ENCODE measurements around the gene LAPTM4A.
A peak's percentile ranks its signal among the peaks of the same experiment; 100 is the strongest.
"Not testable (repeated sequence)": the region's sequence is repeated elsewhere in the genome, so short reads cannot be mapped to it uniquely, and the experiment has no call there.

Gene LAPTM4A

DNA sequence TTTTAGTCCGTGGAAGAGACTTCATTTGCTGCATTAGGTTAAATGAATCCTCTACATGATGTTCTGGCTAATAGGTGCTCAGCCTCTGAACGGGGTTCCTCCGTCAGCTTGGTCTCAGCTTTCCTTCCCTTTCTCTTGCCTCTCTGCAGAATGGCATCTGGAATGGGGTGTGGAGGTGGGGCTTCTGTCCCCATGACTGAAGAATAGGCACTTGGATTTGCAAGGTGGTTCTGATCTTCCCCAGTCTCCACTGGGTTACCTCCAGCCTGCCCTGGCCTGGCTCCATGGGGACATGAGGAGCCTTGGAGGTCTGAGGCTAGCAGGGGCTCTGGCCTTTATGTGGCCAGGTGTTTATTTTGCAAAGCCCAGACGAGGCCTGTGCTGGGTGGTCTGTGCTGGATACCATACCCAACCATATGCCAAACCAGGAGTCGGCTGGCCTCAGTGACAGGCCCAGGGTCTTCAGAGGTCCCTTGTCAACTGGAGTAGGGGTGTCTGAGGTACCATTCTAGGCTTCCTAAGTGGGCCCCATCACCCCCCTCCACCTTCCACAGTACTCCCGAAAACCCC lies 28.2 kb upstream of the LAPTM4A start:
- DNase-seq: no peak
- intact Hi-C loops (cut with DNase I): no loop called here

DNA sequence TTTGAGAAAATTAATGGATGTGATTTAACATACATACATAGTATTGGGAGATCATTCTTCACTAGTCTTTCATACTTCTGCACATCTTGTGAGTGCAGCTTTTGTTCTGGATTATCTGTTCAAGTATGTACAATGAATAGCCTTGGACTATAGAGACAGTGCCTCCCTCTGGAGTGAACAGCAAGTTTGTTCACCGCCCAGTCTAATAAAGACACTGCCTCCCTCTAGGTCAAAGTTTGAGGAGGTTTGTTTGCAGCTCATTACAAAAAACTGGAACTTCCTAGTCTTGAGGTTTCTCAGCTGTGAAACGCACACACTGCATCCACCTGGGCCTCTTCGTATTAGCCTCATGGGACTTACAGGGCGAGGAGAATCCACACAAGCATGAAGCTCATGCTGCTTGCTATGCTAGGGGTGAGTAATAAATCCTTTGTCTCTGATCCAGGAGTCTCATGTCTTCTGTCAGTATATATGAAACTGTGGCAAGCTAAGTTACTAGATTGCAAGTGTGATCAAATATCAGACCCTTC lies 26.0 kb upstream of the LAPTM4A start:
- intact Hi-C loops (cut with DNase I): no loop called here
- DNase-seq: no peak

DNA sequence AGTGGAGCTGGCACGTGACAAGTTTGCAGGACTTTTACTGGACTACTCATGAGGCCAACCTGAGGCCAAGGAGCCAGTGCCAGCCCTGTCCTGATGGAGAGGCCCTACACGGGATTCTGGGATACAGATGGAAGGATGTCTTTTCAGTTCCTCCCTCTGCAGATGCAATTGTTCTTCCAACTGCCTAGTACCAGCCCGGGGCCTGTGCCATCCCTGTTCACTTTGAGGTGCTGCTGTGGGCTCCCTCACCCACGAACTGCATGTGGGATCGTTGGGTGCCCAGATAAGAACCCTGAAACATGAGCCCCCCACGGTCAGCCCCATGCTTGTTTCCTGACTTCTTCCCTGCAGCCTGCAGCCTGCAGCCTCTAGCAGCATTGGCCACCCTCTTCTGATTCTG lies 25.3 kb upstream of the LAPTM4A start:
- intact Hi-C loops (cut with DNase I): no loop called here
- DNase-seq: no peak

DNA sequence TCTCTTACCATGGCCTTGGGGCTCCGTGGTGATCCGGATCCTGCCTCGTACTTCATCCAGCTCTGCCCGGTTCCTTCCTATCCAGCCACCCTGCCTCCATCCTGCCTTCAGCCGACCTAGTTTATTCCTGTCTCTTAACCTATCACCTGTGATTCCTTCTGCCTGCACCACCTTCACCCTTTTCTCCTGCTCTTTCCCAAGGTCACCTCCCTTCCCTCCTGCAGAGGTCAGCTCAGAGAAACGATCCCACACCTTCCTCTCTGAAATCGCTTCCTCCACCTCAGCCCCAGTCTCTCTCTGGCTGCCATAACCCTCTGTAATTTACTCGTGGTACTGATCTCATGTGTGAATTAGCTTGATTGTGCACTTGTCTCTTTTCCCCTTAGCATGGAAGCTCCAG lies 23.5 kb upstream of the LAPTM4A start:
- intact Hi-C loops (cut with DNase I): no loop called here
- no peak for DNase-seq

DNA sequence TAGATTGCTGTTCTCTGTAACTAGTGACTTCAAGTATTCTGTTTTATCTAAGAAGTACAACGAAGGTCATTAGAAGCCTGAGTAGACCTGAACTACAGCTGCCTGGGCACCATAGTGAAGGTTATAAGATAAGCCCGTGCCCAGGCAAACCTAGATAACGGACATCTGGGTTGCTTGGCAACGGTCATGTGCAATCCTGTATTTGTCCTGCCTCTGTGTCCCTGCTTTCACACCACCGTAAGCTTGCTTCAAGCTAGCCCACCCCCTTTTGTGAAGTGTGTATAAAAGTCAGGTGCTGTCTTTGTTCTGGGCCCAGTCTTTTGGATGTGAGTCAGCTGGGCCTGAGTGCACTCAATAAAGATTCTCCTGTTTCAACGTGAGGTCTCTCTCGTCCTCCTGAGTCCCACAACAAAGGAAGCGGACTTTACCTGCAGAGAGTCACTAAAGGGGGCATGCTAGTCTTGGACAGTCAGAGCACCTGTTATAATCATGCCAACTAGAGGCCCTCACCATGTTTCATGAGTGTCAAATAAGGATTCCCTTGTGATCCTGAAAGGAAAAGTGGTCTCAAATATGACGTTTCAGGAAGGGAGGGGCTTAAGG lies 22.7 kb upstream of the LAPTM4A start:
- intact Hi-C loops (cut with DNase I); DNase-seq: not testable (repeated sequence)

DNA sequence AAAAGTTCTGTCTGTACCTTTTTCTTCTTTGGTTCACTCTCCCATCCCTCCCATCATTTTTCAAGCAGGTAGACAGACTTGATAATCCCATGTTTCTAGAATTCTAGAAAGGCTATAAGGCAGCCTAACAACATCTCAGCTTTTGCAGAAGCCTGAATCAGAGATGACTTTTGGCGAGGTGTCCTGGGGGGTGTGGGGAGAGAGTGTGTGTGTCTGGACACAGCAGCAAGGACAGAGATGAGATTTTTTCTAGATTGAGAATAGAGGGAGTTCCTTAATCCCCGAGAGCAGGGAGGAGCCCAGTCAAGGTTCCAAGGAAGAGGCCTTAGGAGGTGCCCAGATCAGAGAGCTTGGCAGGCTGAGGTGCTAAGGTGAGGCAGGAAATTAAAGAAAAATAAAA lies 22.0 kb upstream of the LAPTM4A start:
- DNase-seq: no peak
- intact Hi-C loops (cut with DNase I): no loop called here

DNA sequence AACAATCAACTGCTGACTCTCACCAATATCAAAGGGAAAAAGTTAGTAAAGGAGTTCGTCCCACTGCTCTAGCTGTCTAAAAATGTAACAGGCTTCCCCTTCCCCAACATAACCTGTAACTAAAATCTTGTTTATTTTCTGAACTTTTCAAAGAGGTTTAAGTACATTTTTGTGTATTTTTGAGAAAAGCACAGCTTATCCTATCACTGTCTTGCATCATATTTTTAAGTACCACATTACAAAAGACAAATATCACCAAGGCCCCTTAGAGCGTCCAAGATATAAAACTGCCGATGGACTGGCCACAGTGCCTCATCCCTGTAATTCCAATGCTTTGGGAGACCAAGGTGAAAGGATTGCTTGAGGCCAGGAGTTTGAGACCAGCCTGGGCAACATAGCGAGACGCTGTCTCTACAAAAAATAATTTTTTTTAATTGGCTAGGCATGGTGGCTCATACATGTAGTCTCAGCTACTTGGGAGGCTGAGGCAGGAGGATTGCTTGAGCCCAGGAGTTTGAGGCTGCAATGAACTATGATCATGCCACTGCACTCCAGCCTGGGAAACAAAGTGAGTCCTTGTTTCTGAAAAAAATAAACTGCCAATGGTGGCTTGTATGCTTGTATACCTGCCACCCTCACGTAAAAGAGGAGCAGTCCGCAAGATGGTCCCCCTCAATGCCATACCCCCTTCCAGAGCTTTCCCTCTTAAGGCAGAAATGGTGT lies 21.2 kb upstream of the LAPTM4A start:
- intact Hi-C loops (cut with DNase I): no loop called here
- no peak for DNase-seq

DNA sequence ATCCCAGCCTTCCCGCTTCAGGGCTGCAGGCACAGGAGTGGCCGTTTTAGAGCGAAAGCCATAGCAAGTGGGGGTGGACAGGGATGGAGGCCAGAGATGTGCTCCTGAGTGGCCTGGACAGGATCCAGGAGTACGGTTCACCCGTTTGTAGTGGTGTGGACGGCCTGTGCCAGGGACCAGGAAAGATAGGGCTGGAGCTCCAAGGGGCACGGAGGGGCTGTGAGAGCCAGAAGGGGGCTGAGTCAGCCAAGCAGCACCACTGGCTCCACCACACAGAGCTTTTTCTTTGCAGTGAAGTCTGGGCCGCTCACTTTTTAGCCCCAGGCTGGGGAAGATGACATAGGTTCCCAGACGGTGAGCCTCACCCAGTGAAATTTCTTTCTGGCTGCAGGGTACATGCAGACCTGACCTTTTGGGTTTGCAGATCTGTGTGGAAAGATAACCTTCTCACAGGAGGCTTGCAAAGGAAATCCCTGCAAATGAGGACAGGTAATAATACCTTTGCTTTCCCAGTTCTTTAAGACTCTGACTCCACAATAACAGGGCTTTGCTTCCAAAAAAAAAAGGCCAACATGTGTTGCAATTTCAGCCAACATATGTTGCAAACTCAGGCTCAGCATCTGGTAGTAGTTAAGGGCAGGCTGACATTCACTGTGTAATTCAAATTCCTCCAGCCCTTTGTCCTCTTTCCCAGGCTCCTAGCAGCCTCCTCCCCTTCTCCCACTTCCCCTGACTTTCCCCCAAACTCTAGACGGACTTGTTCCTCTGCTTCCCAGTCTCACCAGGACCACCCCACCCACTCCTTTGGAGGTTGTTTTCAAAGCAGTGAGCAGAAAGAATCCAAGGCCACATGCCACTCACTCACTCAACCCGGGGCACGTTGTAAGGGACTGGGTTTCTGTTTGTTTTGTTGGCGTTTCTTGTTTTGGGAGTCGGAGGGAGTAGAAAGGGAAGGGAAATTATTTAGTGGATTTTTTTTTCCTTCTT lies 20.3 kb upstream of the LAPTM4A start:
- peak in 3 of 42 donors; percentile 4 to 39 (median 20) for DNase-seq
- intact Hi-C loops (cut with DNase I): no loop called here

DNA sequence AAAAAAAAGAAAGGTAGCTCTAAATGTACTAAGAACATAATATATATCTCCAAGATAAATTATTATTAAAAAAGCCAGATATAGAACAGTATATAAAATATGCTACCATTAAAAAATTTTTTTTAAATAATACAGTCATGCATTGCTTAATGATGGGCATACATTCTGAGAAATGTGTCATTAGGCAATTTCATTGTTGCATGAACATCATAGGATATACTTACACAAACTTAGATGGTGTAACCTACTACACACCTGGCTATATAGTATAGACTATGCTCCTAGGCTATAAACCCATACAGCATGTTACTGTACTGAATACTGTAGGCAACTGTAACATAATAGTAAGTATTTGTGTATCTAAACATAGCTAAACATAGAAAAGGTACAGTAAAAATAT lies 18.3 kb upstream of the LAPTM4A start:
- no peak for DNase-seq
- intact Hi-C loops (cut with DNase I): no loop called here

DNA sequence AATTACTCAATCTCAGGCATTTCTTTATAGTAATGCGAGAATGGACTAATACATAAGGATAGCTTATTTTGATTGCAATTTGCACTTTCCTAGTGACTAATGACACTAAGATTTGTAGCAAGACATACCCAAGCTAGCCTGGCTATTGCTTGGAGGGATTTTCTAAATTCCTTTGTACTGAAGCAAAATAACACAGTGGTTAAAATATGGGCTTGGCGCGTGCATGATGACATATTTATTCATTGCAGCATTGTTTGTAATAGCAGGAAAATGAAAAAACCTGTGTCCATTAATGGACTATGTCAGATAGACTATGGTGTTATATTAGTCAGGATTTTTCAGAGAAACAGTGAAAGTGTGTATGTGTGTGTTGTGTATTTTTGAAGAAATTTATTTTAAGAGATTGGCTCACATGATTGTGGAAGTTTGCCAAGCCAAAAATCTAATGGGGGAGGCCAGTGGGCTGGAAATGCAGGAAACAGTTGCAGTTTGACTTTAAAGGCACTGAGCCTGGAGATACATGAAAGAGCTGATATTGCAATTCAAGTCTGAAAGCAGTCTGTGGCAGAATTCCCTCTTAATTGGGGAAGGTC lies 16.7 kb upstream of the LAPTM4A start:
- no peak for DNase-seq
- intact Hi-C loops (cut with DNase I): no loop called here

DNA sequence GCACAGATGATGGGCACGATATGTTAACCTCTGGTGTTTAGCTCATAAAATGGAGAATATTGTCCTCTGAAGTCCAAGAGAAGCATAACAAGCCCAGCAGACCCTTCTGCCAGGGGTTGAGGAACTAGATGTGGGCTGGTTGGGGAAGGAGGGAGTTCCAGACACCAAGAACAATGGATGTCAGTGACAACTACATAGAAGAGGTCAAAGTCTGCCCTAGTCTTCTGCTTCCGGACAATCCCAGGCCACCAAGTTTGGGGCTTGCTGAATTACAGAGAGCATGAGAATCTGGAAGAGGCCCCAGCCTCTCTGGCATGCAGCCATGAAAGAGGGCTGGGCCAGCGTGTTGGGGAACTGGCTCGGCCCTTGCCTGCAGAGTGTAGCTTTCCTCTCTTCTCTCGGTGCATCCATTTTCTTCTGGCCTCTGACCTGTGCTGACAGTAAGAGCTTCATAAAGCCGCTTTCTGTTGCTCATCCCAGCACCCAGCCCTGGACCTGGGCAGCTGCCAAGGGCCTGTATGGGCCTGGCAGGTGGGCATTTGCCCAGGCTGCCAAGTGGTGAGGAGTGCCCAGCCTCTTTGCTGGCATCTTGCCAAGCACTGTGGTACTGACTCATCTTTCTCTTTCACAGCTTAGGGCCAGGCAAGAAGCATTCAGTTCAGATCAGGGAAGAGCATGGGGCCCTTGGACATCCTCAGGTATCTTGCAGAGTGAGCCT lies 14.6 kb upstream of the LAPTM4A start:
- intact Hi-C loops (cut with DNase I): no loop called here
- DNase-seq: peak in 33 of 42 donors; percentile 7 to 79 (median 35)

DNA sequence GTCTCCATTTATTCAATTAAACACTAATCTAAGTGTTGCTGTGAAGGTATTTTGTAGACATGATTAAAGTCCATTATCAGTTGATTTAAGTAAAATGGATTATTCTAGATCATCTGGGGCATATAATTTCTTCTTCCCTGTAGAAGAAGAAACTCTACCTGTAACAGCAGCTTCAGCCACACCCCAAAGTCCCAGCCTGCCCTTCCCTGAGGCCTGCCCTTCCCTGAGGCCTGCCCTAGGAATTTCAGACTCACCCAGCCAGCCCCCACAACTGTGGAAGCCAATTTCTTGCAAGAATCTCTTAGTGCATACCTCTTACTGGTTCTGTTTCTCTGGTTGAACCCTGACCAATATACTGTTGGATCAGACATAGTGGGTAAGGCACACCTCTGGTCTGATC lies 13.4 kb upstream of the LAPTM4A start:
- intact Hi-C loops (cut with DNase I): no loop called here
- DNase-seq: no peak

DNA sequence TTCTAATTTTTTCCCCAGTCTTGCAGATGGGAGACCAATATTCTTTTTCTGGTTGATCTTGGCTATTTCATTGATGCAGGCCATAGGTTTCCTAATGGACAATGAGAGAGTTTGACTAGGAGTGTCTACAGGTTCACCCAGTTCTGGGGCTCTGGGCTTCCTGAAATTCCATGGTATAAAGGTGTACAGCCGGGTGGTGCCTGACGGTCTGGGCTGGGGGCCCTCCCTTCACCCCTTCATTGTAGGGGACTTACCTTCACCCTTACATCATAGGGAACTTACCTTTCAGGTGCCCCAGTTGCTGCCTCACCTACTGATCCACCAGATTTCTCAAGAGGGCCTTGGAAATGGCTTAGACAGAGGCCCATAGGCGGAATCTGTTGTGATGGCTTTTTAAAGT lies 13.0 kb upstream of the LAPTM4A start:
- intact Hi-C loops (cut with DNase I): no loop called here
- no peak for DNase-seq

DNA sequence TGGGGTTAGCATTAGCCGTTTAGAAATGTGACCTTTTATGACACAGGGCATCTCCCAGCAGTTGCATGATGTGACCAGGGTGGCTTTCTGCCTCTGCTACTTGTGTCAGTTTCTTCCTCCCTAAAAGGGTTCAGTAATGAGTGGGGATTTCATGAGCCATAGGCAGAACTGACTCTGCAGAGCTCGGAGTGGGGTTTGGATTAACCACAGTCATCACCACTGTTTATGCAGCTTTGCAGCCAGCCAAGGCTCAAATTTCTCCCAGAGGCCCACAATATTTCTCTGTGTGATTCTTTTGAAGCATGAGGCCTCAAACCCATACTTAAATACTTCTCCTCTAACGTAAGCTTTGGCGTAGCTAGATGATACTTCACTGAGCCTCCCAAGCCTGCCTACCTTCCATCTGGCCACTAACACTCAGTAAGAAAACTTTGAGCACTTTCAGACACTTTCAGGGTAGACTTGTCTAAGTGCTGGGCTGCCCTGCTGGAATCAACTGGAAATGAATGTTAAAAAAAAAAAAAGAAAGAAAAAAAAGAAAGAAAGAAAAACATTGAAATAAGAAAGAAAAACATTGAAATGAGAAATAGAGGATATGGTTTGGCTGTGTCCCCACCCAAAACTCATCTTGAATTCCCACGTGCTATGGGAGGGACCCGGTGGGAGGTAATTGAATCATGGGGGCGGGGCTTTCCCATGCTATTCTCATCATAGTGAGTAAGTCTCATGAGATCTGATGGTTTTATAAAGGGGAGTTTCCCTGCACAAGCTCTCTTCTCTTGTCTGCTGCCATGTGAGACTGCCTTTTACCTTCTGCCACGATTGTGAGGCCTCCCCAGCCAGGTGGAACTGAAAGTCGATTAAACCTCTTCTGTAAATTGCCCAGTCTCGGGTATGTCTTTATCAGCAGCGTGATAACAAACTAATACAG lies 11.5 kb upstream of the LAPTM4A start:
- DNase-seq: no peak
- intact Hi-C loops (cut with DNase I): no loop called here

DNA sequence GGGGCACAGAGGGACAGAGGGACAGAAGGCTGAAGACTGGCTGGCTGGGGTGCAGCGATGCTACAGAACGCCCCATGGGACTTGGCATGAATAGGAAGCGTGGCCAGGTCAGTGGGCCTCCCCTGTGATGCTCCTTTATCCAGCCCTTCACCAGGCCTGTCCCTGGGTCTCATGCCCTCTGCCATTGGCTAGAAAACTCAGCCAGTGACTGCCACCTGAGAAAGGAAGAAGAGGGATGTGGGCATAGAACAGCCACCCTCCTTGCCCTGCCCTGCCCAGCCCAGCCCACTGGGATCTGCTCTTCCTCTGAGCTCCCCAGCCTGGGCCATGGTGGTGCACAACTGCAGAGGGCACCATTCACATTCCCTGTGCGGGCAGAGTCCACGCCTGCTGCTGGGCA lies 10.5 kb upstream of the LAPTM4A start:
- intact Hi-C loops (cut with DNase I): no loop called here
- no peak for DNase-seq

DNA sequence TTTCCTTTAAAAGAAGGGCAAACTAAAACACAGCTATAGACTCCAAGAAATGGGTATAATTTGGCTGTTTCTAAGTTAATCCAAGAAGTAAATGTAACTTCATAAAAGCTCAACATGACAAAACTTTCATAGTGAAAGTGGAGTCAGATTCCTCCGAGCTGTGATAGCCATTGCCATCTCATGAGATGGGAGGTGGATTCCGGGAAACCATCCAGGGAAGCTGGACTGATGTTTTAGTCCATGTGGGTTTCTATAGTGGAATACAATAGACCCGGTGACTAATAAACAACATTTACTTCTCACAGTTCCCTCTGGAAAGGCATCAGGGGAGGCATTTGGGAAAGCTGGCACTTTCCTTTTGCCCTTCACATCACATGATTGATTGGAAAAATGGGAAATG lies 10.0 kb upstream of the LAPTM4A start:
- intact Hi-C loops (cut with DNase I): no loop called here
- no peak for DNase-seq

DNA sequence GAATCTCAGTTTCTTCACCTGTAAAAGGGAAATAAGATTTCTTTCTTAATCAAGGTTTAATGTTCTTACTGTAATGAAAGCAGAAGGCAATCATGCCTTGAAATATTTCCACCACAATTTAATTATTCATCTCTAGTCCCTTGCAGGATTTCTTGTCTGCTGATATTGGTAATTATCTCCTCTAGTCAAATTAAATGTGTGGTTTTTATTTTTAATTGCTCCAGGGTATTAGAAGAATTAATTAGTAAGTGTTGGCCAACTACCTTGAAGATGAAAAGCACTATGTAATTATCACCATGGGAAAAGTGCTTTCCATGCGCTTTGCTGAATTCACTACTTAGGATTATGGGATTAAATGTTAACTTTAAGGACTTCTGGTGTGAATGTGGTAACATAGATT lies 8.7 kb upstream of the LAPTM4A start:
- intact Hi-C loops (cut with DNase I): no loop called here
- no peak for DNase-seq
